SW 1271 (cell line): ENCODE results near the gene HBP1.
"Not testable (repeated sequence)": the region's sequence is repeated elsewhere in the genome, so short reads cannot be mapped to it uniquely, and the experiment has no call there.

Source experiments
- DNase-seq, 2 experiments: peaks; one replicate each; lab custom pipeline; 2025; lab: John Stamatoyannopoulos, UW

HBP1 gene

DNA sequence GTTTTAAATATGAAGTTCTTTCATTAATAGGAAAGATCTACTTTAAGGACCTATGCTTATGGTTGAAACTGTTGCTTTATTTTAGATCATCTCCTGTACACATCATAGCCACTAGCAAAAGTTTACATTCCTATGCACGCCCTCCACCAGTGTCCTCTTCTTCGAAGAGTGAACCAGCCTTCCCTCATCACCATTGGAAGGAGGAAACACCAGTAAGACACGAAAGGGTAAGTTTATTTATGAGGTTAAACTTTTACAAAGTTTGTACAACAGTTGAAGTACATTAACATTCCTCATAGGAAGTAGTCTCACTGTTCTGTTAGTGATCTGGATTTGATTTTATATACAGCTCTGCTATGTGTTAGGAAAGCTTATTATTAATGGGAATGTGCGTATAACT is 16.9 kb downstream of the HBP1 start:
- no peak for DNase-seq

DNA sequence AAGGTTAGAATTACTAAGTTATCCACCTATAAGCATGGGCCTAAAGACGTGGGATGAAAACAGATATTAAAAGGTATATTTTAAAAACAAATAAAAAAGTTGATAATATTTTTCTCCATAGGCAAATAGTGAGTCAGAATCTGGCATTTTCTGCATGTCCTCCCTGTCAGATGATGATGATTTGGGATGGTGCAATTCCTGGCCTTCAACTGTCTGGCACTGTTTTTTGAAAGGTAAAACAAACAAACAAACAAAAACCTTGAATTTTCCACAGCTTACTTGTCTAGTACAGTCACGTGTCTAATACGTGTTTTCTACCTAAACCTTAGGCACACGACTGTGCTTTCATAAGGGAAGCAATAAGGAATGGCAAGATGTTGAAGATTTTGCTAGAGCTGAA is 17.4 kb downstream of the HBP1 start:
- DNase-seq, result no peak

DNA sequence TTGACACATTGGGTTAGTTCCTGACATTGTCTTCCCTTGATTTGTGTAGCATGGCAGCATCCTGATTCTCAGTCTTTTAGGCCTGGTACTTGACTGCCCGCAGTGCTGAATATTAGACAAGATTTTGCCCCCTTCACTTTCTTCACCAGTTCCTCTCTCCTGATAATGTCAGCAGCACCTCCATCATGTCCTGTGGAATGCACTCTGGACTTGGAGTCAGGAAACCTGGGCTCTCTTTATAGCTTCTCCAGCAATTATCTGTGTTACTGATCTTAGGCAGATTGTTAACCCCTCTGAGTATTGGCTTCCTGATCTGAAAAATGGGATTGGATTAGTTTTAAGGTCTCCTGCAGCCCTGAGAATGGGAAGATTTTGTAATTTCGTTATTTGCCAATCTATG is 19.0 kb downstream of the HBP1 start:
- no peak for DNase-seq

DNA sequence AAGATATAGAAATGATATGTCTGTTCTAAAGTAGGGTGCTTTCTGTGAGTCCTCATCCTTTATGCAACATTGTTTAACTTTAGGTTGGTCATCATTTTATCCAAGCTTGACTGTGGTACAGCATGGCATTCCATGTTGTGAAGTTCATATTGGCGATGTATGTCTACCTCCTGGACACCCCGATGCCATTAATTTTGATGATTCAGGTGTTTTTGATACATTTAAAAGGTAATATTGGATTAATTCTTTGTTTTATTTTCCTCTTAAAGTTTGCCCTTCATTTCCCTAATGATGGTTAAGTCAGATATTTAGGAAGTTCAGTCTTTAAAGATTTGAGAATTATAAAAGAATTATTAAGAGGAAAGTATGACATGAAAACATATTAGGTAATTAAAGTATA is 21.3 kb downstream of the HBP1 start:
- DNase-seq, result no peak

DNA sequence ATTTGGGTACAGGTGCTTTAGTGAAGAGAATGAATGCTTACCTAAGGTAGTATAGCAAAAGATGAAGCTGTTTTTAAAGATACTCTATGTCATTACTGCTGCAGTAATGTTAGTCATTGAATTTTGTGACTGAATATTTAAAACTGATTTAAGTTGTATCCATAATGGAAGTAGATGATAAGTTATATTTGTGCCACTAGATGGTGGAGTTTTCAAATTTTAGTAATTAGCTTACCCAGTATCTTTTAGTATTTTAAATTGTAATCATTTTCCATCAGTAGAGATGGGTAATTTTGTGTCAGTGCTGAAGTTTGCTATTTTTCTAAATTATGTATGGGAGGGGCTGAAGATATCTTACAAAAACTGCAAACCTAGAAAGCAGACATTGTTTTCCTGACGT is 25.2 kb downstream of the HBP1 start:
- DNase-seq, result peak in 1 of 2 experiments; percentile 19

DNA sequence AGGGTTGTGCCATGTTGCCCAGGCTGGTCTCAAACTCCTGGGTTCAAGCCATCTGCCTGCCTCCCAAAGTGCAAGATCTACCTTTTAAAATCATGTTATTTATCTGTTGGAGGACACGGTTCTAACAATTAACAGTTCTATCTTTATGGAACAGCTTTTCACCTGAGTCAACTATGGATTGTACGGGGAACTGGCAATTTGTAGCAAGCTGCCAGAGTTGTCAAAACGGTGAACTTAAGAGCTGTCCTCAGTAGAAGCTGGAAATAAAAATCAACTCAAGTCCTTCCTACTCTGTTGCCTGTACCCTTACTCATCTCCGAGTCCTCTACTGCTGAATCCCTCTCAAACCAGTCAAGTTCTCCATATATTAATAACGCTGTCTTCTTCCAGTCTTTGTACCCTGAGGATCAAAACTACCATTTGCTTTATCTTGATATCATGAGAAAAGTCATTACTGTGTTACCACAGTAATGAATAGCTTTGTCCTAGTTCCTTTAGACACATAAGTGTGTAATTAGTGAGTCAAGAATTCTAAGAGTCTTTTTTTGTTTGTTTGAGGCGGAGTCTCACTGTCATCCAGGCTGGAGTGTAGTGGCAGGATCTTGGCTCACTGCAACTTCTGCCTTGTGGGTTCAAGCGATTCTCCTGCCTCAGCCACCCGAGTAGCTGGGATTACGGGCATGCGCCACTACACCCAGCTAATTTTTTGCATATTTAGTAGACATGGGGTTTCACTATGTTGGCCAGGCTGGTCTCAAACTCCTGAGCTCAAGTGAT is 28.2 kb downstream of the HBP1 start:
- no peak for DNase-seq

DNA sequence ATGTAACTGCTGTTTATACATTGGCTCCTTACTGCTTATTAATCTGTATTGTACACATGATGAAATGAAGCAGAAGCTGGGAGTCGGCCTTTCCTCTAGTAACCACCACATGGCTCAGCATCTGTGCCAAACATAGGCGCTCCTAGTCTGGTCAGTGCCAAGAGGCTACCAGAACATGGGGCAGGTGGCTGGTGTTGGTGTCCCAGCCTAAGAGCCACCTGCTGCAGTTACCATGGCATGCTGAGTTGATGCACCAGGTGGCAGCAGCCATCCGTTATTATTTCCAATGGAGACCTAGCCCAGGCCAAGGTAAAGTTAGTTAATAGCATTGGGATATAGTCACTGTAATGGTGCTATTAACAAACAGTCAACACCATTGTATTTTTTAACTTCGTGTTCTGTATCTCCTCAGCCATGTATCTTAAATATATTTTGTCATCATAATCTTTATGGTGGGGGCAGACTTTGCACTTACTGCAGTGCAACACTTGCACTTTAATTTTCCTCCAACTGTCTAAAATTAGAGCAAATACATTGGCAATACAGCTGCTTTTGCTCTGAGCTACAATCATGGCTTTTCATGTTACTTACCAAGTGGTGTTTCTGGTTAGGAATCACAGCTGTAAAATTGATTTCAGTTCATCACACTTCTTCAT is 33.1 kb downstream of the HBP1 start:
- peak in 1 of 2 experiments; percentile 31 for DNase-seq

DNA sequence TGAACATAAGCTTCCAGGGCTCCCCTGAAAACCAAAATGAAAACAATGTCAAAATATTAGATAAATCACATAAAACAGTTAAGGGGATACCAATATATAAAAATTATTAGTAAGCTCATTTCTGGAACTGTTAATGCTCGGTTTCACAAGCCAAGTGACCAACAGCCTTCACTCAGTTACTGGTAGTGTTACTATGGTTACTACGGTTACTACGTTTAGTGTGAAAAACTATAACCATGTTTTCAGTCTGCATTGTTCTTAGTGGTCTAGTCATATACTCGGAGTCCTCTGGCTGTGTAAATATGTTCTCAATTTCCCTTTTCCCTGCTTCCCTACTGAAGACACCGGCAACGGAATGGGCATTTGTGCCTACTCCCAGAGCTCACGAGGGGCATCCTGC is 34.8 kb downstream of the HBP1 start:
- DNase-seq, result no peak

DNA sequence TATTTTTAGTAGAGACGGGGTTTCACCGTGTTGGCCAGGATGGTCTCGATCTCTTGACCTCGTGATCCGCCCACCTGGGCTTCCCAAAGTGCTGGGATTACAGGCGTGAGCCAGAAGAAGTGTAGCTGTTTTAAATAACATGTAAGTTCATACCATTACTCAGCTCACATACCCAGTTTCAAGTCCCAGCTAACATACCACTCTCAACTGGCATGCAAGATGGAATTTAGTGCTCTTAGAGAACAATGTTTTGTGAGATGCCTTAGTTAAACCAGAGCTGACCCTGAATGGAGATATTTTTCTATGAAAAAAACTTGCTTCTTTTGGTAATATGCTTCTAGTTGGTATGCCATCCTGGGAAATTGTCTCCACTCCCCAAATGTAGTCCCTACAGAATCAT is 37.3 kb downstream of the HBP1 start:
- no peak for DNase-seq

DNA sequence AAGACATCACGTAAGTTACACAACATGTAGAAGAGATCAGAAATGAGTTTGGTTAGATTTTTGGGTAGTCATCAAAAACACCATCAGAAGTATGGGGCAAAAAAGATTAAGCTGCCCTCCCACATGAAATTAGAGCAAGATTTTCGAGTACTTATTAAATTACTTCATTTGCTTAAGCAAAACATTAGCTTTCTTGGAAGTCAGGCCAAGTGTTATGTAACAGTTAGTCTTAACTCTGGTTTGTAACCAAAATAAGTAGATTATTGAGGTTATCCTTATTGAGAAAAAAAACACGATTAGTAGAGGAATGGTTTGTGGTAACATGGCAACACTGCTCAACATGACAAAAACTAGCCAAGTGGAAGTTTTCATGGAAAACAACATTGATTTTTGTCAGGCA is 37.9 kb downstream of the HBP1 start:
- DNase-seq, result no peak

DNA sequence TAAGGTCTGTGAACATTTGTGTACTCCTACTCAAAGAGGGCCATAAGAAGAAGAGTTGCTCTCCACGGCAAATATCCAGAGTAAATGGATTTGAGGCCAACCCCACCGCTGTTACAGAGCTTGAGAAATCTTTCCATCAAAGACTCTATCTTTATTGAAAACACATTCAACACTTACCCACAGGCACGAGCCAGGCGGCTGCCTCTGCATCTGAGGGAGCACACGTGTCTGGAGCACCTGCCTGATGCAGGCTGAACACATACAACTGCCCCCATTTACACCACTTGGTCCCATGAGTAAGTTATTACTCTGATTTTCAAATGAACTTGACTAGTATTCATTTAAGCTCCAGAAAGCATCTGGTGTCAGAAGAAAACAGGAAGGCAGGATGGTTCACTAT is 38.7 kb downstream of the HBP1 start:
- DNase-seq, result no peak

DNA sequence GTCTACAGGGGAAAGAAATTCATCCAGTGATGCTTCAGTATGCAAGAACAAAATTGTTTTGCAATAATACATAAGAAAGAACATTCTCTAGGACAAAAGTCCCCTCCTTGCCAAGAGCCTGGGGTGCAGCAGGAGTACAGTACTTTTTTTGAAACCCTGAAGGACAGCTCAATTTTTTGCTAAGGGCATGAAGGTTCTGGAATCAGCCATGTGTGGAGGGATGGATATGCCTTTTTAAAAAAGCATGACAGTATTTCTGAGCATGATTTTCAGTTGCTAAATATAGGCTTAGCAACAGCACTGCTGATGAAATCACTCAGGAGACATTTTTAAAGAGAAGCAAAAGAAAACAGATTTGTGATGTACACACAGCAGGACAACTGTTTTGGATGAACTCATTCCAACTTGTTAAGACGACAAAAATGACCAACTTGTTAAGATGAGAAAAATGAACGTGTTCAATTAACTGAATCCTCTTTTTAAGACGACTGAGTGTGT is 39.3 kb downstream of the HBP1 start:
- DNase-seq, result no peak

DNA sequence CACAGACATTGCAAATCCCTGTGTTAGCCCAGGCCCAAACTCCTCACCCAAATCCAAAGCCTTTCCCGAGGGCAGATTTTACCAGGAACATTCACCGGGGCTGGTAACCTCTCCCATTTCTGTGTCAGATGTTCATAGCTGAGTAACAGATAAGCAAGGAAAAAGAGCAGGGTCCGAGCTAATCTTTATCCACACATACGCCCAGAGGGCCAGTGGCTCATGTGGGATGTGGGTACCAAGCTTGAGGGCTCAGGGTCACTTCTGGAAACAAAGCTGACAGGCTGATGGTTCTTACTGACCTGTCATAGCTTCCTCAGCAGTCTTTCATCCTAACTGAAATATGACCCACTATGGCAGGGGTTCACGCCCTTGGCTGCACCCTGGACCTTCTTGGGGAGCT is 39.8 kb downstream of the HBP1 start:
- DNase-seq, result no peak

DNA sequence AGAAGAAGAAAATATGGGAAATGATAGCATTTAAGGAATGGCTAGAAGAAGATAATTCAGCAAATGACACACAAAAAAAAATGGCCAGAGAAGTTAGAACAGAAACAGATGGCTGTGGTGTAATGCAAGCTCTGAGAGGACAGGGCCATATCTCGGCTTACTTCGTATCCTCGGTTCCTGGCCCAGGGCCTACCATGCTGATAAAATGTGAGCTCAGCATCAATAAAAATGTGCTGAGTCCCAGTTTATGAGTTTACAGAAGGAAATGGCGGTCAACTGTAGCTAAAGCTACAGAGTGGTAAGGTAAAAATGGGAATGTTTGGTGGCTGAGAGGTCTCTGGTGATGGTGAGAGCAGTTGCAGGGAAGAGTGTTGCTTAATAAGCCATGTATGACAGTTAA is 40.8 kb downstream of the HBP1 start:
- no peak for DNase-seq

DNA sequence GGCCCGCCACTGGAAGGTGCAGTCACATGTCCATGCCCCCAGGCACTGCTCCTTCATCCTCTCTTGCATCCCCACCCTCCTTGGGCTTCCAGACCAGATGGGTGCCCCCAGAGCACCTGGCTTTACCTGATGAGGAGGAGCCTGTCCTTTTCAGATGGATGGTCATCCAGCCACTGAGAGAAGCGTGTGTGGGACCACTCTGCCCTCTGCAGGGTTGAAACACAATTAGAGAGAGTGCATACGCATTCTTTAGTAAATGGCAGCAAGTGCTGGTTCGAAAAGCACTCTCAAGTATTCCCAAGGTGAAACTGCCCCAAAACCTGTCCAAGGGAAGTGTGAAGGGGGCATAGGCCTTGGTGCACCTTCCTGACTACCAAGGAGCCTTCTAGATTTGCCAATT is 41.6 kb downstream of the HBP1 start:
- no peak for DNase-seq

DNA sequence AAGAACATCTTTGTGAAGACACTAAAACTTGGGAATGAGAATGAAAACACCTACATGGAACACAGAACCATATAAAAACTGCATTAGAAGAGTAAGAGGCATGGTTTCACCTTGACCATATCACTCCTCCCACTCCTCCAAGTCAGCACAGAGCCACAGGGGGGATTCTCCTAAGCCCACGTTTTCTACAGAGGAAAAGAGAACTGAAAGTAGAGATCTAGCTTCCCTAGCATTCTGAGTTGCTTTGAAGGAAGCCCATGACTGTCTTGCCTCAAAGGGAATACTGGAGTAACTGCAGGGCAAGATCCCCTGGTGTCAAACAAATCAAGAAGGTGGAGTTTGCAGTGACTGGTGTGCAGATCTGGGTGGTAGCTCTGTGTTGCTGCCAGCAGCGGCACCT is 43.9 kb downstream of the HBP1 start:
- no peak for DNase-seq

DNA sequence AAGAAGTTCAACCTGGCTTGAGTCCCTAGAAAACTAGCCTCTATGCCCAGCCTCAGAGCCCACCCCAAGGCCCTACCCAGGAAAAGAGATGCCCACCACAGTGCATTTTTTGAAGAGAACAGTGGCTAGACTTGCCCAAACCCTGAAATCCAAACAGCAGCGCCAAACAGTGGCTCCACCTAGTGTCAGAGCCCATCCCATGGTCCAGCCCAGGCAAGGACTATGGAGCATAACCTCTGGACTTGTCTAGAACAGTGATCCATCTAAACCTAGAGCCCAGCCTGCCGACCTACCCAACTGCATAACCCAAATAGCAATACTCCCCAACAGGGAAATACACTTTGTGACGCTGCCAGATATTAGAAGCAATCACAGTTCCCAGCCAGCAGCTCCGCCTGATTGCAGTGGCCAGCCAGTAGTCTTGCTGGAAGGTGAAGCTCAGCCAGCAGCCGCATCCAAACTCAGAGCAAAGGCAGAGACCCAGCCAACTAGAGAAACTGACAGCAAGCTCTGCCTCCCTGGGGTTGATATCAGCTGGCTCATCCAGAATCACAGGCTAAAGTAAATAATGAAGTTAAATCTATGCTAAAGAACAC is 44.5 kb downstream of the HBP1 start:
- no peak for DNase-seq

DNA sequence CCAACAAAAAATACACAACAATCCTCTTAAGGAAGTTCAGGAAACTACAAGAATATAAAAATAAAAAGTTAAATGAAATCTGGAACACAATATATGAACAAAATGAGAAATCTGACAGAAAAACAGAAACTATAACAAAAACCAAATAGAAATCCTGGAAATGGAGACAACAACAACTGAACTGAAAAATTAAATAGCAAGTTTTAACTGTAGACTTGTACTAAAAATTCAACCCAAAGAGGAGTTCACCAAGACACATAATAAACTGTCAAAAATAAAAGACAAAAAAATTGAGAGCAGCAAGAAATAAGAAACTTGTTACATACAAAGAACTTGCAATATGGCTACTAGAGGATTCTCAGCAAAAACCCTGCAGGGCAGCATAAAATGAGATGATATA is 45.1 kb downstream of the HBP1 start:
- DNase-seq, result no peak

DNA sequence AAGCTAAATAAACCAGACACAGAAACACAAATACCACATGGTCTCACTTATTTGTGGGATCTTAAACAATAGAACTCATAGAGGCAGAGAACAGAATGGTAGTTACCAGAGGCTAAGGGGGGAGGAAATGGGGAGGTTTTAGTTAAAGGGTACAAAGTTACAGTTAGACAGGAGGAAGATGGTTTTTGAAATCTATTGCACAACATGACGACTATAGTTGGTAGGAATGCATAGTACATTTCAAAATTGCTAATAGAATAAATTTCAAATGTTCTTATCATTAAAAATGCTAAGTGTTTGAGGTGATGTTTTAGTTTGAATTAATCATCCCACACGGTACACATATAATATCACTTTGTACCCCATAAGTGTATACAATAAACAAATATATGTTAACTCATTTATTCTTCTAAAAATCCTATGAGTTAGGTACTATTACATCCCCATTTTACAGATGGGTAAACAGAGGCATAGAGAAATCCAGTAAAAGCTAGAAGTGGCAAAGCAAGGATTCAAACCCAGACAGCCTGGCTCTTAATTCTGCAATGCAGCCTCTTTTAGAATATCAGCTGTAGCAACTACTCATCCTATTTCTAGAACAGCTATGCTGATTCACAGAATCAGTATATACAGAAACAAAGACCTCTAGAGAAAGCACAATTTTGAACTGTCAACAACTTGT is 50.9 kb downstream of the HBP1 start:
- DNase-seq, result no peak

DNA sequence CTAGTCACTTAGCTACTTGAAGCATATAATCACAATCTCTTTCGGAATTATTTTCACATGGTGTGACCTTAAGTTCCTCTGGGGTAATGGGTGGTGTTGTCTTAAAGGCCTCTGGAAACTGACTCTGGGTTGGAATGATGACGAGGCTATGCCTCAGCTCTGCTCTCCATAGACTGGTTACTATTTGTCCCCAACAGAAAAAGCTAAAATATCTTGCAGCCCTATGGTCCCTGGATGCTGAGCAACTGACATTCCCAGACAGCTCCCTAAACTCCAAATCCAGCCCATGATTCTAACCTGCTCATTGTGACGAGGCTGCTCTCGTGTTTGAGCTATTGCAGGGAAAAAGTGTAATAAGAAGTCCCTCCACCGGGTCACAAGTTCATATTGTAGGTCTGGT is 51.6 kb downstream of the HBP1 start:
- no peak for DNase-seq

DNA sequence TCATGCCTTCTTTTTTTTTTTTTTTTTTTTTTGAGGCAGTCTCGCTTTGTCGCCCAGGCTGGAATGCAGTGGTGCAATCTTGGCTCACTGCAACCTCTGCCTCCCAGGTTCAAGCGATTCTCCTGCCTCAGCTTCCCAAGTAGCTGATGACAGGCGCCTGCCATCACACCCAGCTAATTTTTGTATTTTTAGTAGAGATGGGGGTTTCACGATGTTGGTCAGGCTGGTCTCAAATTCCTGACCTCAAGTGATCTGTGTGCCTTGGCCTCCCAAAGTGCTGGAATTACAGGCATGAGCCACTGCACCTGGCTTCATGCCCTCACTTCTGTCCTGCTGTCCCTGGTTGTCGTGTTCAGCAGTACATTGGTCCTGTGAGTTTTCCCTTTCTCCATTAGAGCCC is 52.0 kb downstream of the HBP1 start:
- not testable (repeated sequence) for DNase-seq

DNA sequence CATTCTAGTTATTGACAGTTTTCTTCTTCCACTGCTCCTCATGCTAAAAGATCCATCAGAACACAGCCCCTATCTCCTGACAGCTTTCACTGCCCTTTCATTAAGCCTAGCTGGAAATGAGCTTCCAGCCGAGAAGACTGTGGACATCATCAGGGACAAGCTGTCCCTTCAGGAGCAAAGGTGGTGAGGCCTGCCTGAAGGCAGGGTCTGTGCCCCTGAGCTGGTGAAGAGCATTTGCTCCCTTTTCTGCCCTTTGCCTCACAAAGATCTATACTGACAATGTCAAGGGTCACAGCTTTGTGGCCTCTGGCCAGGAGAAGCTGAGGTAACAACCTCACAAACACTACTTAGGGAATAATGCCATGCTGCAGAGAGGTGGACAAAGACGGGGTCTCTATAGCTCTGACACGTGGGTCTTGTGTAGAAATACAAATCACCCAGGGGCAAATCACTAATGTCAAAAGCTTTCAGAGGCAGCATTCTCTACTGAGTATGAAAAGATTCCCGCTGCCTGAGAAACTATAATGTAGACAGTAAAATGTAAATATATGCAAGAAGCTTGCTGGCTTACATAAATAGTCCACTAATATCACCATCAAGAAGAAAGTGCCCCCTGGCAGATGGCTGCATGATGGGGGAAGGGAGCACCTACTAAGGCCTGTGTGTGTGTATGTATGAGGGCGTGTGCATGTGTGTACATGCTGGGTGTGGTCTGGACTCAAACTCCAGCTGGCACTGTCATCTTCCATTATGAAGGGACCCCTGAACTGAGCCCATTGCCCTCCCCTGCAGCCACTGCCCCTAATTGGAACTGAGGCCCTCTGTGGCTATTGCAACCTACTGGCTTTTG is 55.8 kb downstream of the HBP1 start:
- no peak for DNase-seq
